ENCODE data around the gene AKT3.

GRCh38 chr1:243784506-243784905 lies 65.5 kb downstream of the AKT3 start:
- TF ChIP-seq CTCF (IDR thresholded peaks at IDR 0.05) (no peak), POLR2A (IDR thresholded peaks at IDR 0.05) (no peak)

All from vagina (tissue), 2 donors.